NOMO-1 treated with DMSO at 0.1 percent for 48 hours (cell line): ENCODE data around the gene TM4SF1.
"Not testable (repeated sequence)": the region's sequence is repeated elsewhere in the genome, so short reads cannot be mapped to it uniquely, and the experiment has no call there.

Source experiments
- DNase-seq: peaks from one replicate; lab custom pipeline; 2025; ENCODE audit not compliant: unreplicated experiment; lab: John Stamatoyannopoulos, UW

TM4SF1 gene

GRCh38 chr3:149395107-149396089 lies 17.9 kb upstream of the TM4SF1 start:
- no peak for DNase-seq

- DNase-seq, result peak; percentile 90
Measured at GRCh38 chr3:149393345-149394160, 16.1 kb upstream of the TM4SF1 start.

GRCh38 chr3:149391960-149392359 lies 14.5 kb upstream of the TM4SF1 start:
- DNase-seq, result no peak

- no peak for DNase-seq
Measured at GRCh38 chr3:149390772-149391212, 13.3 kb upstream of the TM4SF1 start.

GRCh38 chr3:149390294-149390693 lies 12.8 kb upstream of the TM4SF1 start:
- DNase-seq, result no peak

- no peak for DNase-seq
Measured at GRCh38 chr3:149388531-149389417, 11.3 kb upstream of the TM4SF1 start.

GRCh38 chr3:149388001-149388440 lies 10.6 kb upstream of the TM4SF1 start:
- DNase-seq, result no peak

- no peak for DNase-seq
Measured at GRCh38 chr3:149386299-149386606, 8.8 kb upstream of the TM4SF1 start.

- DNase-seq, result no peak
Measured at GRCh38 chr3:149385617-149386298, 8.3 kb upstream of the TM4SF1 start.

- no peak for DNase-seq
Measured at GRCh38 chr3:149384911-149385321, 7.5 kb upstream of the TM4SF1 start.

- no peak for DNase-seq
Measured at GRCh38 chr3:149384167-149384566, 6.7 kb upstream of the TM4SF1 start.

- no peak for DNase-seq
Measured at GRCh38 chr3:149383703-149384102, 6.3 kb upstream of the TM4SF1 start.

- no peak for DNase-seq
Measured at GRCh38 chr3:149382518-149382917, 5.1 kb upstream of the TM4SF1 start.

GRCh38 chr3:149382101-149382467 lies 4.6 kb upstream of the TM4SF1 start:
- no peak for DNase-seq

GRCh38 chr3:149381173-149382100 lies 4.0 kb upstream of the TM4SF1 start:
- DNase-seq, result no peak

GRCh38 chr3:149380220-149380619 lies 2.8 kb upstream of the TM4SF1 start:
- not testable (repeated sequence) for DNase-seq

GRCh38 chr3:149378478-149379309 lies 1.2 kb upstream of the TM4SF1 start:
- DNase-seq, result no peak

GRCh38 chr3:149376718-149377407 lies 586 bp downstream of the TM4SF1 start:
- DNase-seq, result no peak
